K562 (cell line): ENCODE data around the gene FOS. TPM values are rescaled to one million over a fixed set of nuclear protein-coding genes. Genes with fewer than 3 reads are reported as not detected.

Source experiments
- BRCA1 ChIP-seq, 2 experiments: fragments of 450-650 bp in 1 of 2; sonication (generic) in 1 of 2; formaldehyde crosslinking in 1 of 2; IDR thresholded peaks; 2 replicates each; pipeline versions ENCODE4 v1.5.0 to v1.6.1; 2017 to 2020; ENCODE audit warnings: mild to moderate bottlenecking in 1 of 2, missing genetic modification reagents in 1 of 2
- HCFC1 ChIP-seq: IDR thresholded peaks from 2 replicates; pipeline ENCODE4 v1.6.1; 2012; ENCODE audit warnings: low read depth, low read length, improper control_type of control experiment
- HOXB6 ChIP-seq: fragments of 250-450 bp; sonication (Bioruptor Pico); IDR thresholded peaks from 2 replicates; pipeline ENCODE4 v1.5.1; 2022; ENCODE audit warnings: mild to moderate bottlenecking, borderline replicate concordance
- IRF2 ChIP-seq: sonication (generic); formaldehyde crosslinking; IDR thresholded peaks from 2 replicates; pipeline ENCODE4 v1.8.1; 2022; ENCODE audit warnings: mild to moderate bottlenecking, missing genetic modification reagents
- JUND ChIP-seq, 2 experiments: IDR thresholded peaks; 2 replicates in 1 of 2; 3 replicates in 1 of 2; pipeline ENCODE4 v1.6.1; 2011; ENCODE audit warnings: borderline replicate concordance in 2 of 2, low read depth in 2 of 2, low read length in 2 of 2, improper control_type of control experiment in 1 of 2, missing biosample characterization in 1 of 2, missing genetic modification characterization in 1 of 2, missing genetic modification reagents in 1 of 2
- MEF2D ChIP-seq: conservative IDR thresholded peaks from 2 replicates; pipeline ENCODE4 v1.6.1; 2016; ENCODE audit warnings: low read depth, missing genetic modification characterization, missing compliant biosample characterization
- MEIS2 ChIP-seq: fragments of 450-650 bp; IDR thresholded peaks from 2 replicates; pipeline ENCODE4 v1.6.1; 2014; ENCODE audit warnings: mild to moderate bottlenecking; ENCODE audit not compliant: partially characterized antibody
- NFE2 ChIP-seq: IDR thresholded peaks from 2 replicates; pipeline ENCODE4 v1.6.1; 2014; ENCODE audit warnings: antibody characterized with exemption, low read depth
- OTX1 ChIP-seq: fragments of 450-650 bp; formaldehyde crosslinking; IDR thresholded peaks from 2 replicates; pipeline ENCODE4 v1.4.0; 2022; ENCODE audit warnings: mild to moderate bottlenecking
- POLR2A ChIP-seq: fragments of 450-650 bp; conservative IDR thresholded peaks from 2 replicates; pipeline ENCODE4 v1.6.1; 2016
- RAD51 ChIP-seq: fragments of 450-650 bp; IDR thresholded peaks from 2 replicates; pipeline ENCODE4 v1.7.1; 2016; ENCODE audit warnings: low read depth, mild to moderate bottlenecking, borderline replicate concordance
- RHOXF2B ChIP-seq: fragments of 250-450 bp; sonication (Bioruptor Pico); conservative IDR thresholded peaks from 2 replicates; pipeline ENCODE4 v1.5.1; 2021
- RNF2 ChIP-seq: sonication (generic); IDR thresholded peaks from 2 replicates; pipeline ENCODE4 v1.6.1; 2016
- THRA ChIP-seq: fragments of 450-650 bp; IDR thresholded peaks from 2 replicates; pipeline ENCODE4 v1.6.1; 2017; ENCODE audit warnings: mild to moderate bottlenecking, moderate library complexity
- ZNF134 ChIP-seq: fragments of 250-450 bp; sonication (Bioruptor Pico); conservative IDR thresholded peaks from 2 replicates; pipeline ENCODE4 v1.4.0; 2020
- ZNF280A ChIP-seq: fragments of 450-650 bp; IDR thresholded peaks from 2 replicates; pipeline ENCODE4 v1.6.1; 2018; ENCODE audit warnings: mild to moderate bottlenecking, low read depth; ENCODE audit not compliant: partially characterized antibody
- ZNF445 ChIP-seq: fragments of 250-450 bp; sonication (Bioruptor Pico); IDR thresholded peaks from 2 replicates; pipeline ENCODE4 v1.4.0; 2020; ENCODE audit warnings: low read depth, mild to moderate bottlenecking, moderate library complexity
- ZNF57 ChIP-seq: fragments of 450-650 bp; formaldehyde crosslinking; IDR thresholded peaks from 2 replicates; pipeline ENCODE4 v1.4.0; 2020; ENCODE audit warnings: mild to moderate bottlenecking, moderate library complexity
- polyA plus RNA-seq, 8 experiments: library from polyadenylated mRNA; depleted of rRNA in 4 of 8; stranded (reverse) in 5 of 8; unstranded in 3 of 8; fragments of >200 nt; fragmentation: Nextera tagmentation in 2 of 8; fragmentation: Illumina TruSeq in 1 of 8; extraction: Ambion mirVana in 2 of 8; extraction: Trizol in 1 of 8; gene quantifications; 2 replicates each; pipeline versions ENCODE4 v1.2.1 to v1.2.3, GENCODE V29; 2011 to 2014; ENCODE audit warnings: inconsistent platforms in 1 of 8, missing spikeins in 1 of 8
- total RNA-seq, 7 experiments: library from RNA; depleted of rRNA in 6 of 7; stranded (reverse); fragments of >200 nt in 6 of 7; fragmentation: Illumina TruSeq in 2 of 7; extraction: Trizol in 2 of 7; gene quantifications; 2 replicates each; pipeline versions ENCODE4 v1.2.1 to v1.2.3, GENCODE V29; 2011 to 2021; ENCODE audit warnings: low replicate concordance in 1 of 7
- TF ChIP-seq, protein P1 (sequence below): sonication (generic); formaldehyde crosslinking; IDR thresholded peaks from 2 replicates; pipeline ENCODE4 v1.8.1; 2023; ENCODE audit warnings: mild to moderate bottlenecking, missing genetic modification reagents
- TF ChIP-seq, protein P2 (sequence below), 2 experiments: fragments of 450-650 bp; conservative IDR thresholded peaks; 2 replicates each; pipeline ENCODE4 v1.6.1; 2017; ENCODE audit warnings: mild to moderate bottlenecking in 2 of 2, moderate library complexity in 2 of 2
- TF ChIP-seq, protein P3 (sequence below), 2 experiments: IDR thresholded peaks; 2 replicates each; pipeline ENCODE4 v1.6.1; 2012; ENCODE audit warnings: improper control_type of control experiment in 2 of 2, low read depth in 2 of 2, low read length in 2 of 2, borderline replicate concordance in 1 of 2

The FOS gene
- total and polyA plus RNA-seq, 9 of the 15 experiments (the other 6 are each of a cell fraction or from before 2014, with no cell fraction given): 0.54 to 13.8 (median 8.9) TPM

DNA sequence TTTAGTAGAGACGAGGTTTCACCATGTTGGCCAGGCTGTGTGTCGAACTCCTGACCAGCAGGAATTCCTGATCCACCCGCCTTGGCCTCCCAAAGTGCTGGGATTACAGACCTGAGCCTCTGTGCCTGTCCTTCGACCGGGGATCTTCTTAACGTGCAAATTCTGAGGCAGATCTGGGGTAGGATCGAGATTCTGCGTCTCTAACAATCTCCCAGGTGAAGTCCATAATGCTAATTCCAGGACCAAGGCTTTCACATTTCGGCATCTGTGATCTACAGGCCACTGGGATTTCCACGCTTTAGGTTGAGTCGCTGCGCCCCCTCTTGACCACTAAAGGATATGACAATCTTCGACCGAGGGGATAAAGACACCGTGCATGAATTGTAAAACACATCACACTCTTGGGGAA is 24.8 kb downstream of the FOS start (continued):
- TF ChIP-seq, protein P1, sequence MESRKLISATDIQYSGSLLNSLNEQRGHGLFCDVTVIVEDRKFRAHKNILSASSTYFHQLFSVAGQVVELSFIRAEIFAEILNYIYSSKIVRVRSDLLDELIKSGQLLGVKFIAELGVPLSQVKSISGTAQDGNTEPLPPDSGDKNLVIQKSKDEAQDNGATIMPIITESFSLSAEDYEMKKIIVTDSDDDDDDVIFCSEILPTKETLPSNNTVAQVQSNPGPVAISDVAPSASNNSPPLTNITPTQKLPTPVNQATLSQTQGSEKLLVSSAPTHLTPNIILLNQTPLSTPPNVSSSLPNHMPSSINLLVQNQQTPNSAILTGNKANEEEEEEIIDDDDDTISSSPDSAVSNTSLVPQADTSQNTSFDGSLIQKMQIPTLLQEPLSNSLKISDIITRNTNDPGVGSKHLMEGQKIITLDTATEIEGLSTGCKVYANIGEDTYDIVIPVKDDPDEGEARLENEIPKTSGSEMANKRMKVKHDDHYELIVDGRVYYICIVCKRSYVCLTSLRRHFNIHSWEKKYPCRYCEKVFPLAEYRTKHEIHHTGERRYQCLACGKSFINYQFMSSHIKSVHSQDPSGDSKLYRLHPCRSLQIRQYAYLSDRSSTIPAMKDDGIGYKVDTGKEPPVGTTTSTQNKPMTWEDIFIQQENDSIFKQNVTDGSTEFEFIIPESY: peak; percentile 48; the same call in 1 of the 2 replicates
- TF ChIP-seq THRA (no peak), HCFC1 (no peak), BRCA1 (IDR thresholded peaks at IDR 0.05) (no peak), BRCA1 (CRISPR knock-in tag; IDR thresholded peaks at IDR 0.05) (no peak), ZNF134 (no peak), ZNF445 (CRISPR knock-in tag) (no peak), HOXB6 (no peak), MEF2D (tag) (no peak), RNF2 (no peak), ZNF280A (no peak), JUND (IDR thresholded peaks at IDR 0.05; ENCODE audit: borderline replicate concordance, low read depth, low read length) (peak; percentile 16; the same call in 1 of the 2 replicates), JUND (tag; IDR thresholded peaks at IDR 0.05; ENCODE audit: borderline replicate concordance, low read depth, low read length) (no peak), NFE2 (no peak), OTX1 (CRISPR knock-in tag) (no peak), RHOXF2B (no peak), POLR2A (no peak), ZNF57 (no peak), MEIS2 (peak; percentile 6), IRF2 (no peak), RAD51 (no peak)
- TF ChIP-seq, protein P2, sequence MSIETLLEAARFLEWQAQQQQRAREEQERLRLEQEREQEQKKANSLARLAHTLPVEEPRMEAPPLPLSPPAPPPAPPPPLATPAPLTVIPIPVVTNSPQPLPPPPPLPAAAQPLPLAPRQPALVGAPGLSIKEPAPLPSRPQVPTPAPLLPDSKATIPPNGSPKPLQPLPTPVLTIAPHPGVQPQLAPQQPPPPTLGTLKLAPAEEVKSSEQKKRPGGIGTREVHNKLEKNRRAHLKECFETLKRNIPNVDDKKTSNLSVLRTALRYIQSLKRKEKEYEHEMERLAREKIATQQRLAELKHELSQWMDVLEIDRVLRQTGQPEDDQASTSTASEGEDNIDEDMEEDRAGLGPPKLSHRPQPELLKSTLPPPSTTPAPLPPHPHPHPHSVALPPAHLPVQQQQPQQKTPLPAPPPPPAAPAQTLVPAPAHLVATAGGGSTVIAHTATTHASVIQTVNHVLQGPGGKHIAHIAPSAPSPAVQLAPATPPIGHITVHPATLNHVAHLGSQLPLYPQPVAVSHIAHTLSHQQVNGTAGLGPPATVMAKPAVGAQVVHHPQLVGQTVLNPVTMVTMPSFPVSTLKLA (conservative IDR thresholded peaks at IDR 0.05): no peak
- TF ChIP-seq, protein P3, sequence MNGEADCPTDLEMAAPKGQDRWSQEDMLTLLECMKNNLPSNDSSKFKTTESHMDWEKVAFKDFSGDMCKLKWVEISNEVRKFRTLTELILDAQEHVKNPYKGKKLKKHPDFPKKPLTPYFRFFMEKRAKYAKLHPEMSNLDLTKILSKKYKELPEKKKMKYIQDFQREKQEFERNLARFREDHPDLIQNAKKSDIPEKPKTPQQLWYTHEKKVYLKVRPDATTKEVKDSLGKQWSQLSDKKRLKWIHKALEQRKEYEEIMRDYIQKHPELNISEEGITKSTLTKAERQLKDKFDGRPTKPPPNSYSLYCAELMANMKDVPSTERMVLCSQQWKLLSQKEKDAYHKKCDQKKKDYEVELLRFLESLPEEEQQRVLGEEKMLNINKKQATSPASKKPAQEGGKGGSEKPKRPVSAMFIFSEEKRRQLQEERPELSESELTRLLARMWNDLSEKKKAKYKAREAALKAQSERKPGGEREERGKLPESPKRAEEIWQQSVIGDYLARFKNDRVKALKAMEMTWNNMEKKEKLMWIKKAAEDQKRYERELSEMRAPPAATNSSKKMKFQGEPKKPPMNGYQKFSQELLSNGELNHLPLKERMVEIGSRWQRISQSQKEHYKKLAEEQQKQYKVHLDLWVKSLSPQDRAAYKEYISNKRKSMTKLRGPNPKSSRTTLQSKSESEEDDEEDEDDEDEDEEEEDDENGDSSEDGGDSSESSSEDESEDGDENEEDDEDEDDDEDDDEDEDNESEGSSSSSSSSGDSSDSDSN (IDR thresholded peaks at IDR 0.05; ENCODE audit: borderline replicate concordance in 1 of 2, low read depth in 2 of 2, low read length in 2 of 2): no peak
